SK-N-MC (cell line): ENCODE results near the gene KCNQ1.

Experiments used
- EZH2 ChIP-seq: fragments of 200-600 bp; sonication (generic); IDR thresholded peaks from one replicate; pipeline ENCODE4 v1.6.1; 2017; ENCODE audit warnings: antibody characterized with exemption
- FOXP2 ChIP-seq: optimal IDR thresholded peaks from 2 replicates; pipeline ENCODE3; 2011; ENCODE audit warnings: mild to moderate bottlenecking, moderate library complexity; ENCODE audit not compliant: insufficient read depth; ENCODE audit errors: extremely low read length, control extremely low read depth
- POLR2AphosphoS5 ChIP-seq: IDR thresholded peaks from 2 replicates; pipeline ENCODE4 v1.6.1; 2012; ENCODE audit warnings: mild to moderate bottlenecking, low read depth, low read length, borderline replicate concordance

- no peak for TF ChIP-seq EZH2
- TF ChIP-seq POLR2AphosphoS5, result no peak
- TF ChIP-seq FOXP2, result no peak
Measured at GRCh38 chr11:2787816-2788167, 343.0 kb downstream of the KCNQ1 start.
